HEK293 (cell line): Measurements from ENCODE around the gene TMEM259.

Source experiments
- CTCF ChIA-PET: fragments of 350-600 bp; formaldehyde crosslinking; extraction: SDS; loops from one replicate; lab custom pipeline; 2021; ENCODE audit warnings: antibody characterized with exemption; lab: Yijun Ruan, JAX
- POLR2A ChIA-PET: fragments of 300-600 bp; formaldehyde crosslinking; extraction: SDS; loops from one replicate; lab custom pipeline; 2020; ENCODE audit warnings: antibody characterized with exemption, inconsistent platforms; lab: Yijun Ruan, JAX
- H3K27ac ChIP-seq: fragments of 200-500 bp; sonication (Bioruptor generic); 2 replicates; pipeline ENCODE4 v1.5.1; 2014; ENCODE audit warnings: low read depth, low read length, control low read depth, inconsistent platforms; ENCODE audit errors: extremely low read depth
- H3K36me3 ChIP-seq, 2 experiments: fragments of 200-500 bp in 1 of 2; sonication (Bioruptor generic) in 1 of 2; 1 replicate in 1 of 2; 2 replicates in 1 of 2; pipeline ENCODE4 v1.5.1; 2014 to 2017; ENCODE audit warnings: inconsistent platforms in 2 of 2, low read length in 2 of 2; ENCODE audit not compliant: control insufficient read depth in 2 of 2, insufficient read depth in 1 of 2
- H3K4me1 ChIP-seq: fragments of 200-500 bp; sonication (Bioruptor generic); 2 replicates; pipeline ENCODE4 v1.5.1; 2014; ENCODE audit warnings: mild to moderate bottlenecking, low read length, inconsistent platforms; ENCODE audit not compliant: control insufficient read depth, insufficient read depth
- H3K4me3 ChIP-seq: 2 replicates; pipeline ENCODE4 v1.5.1; 2011; ENCODE audit warnings: low read depth, mild to moderate bottlenecking, control low read depth, low read length, moderate library complexity
- H3K9me3 ChIP-seq: fragments of 200-500 bp; sonication (Bioruptor generic); 2 replicates; pipeline ENCODE4 v1.5.1; 2014; ENCODE audit warnings: low read depth, low read length, inconsistent platforms; ENCODE audit not compliant: control insufficient read depth, insufficient read depth
- BCL11B ChIP-seq: fragments of 450-650 bp; formaldehyde crosslinking; IDR thresholded peaks from 2 replicates; pipeline ENCODE4 v1.5.1; 2016; ENCODE audit warnings: low read depth, missing biosample characterization, missing genetic modification characterization
- CTCF ChIP-seq: fragments of 450-650 bp; formaldehyde crosslinking; IDR thresholded peaks from 2 replicates; pipeline ENCODE4 v1.5.1; 2016; ENCODE audit warnings: missing biosample characterization, missing genetic modification characterization
- GLIS1 ChIP-seq: fragments of 450-650 bp; formaldehyde crosslinking; IDR thresholded peaks from 2 replicates; pipeline ENCODE4 v1.5.1; 2016; ENCODE audit warnings: missing biosample characterization, missing genetic modification characterization
- IKZF3 ChIP-seq: fragments of 450-650 bp; IDR thresholded peaks from 2 replicates; pipeline ENCODE4 v1.5.0; 2018; ENCODE audit warnings: missing biosample characterization, mild to moderate bottlenecking, missing genetic modification characterization, moderate library complexity
- KLF10 ChIP-seq: fragments of 450-650 bp; IDR thresholded peaks from 2 replicates; pipeline ENCODE4 v1.5.1; 2018; ENCODE audit warnings: missing biosample characterization, mild to moderate bottlenecking, missing genetic modification characterization
- SCRT2 ChIP-seq: fragments of 450-650 bp; formaldehyde crosslinking; IDR thresholded peaks from 2 replicates; pipeline ENCODE4 v1.5.1; 2016; ENCODE audit warnings: missing biosample characterization, missing genetic modification characterization
- ZBTB17 ChIP-seq: fragments of 450-650 bp; formaldehyde crosslinking; IDR thresholded peaks from 2 replicates; pipeline ENCODE4 v1.5.1; 2016; ENCODE audit warnings: missing biosample characterization, missing genetic modification characterization
- ZBTB20 ChIP-seq: fragments of 450-650 bp; formaldehyde crosslinking; IDR thresholded peaks from 2 replicates; pipeline ENCODE4 v1.5.1; 2016; ENCODE audit warnings: missing biosample characterization, missing genetic modification characterization
- ZBTB26 ChIP-seq: fragments of 450-650 bp; formaldehyde crosslinking; optimal IDR thresholded peaks from 2 replicates; pipeline ENCODE3; 2016; ENCODE audit warnings: missing biosample characterization, mild to moderate bottlenecking, missing genetic modification characterization
- ZNF10 ChIP-seq: fragments of 450-650 bp; formaldehyde crosslinking; IDR thresholded peaks from 2 replicates; pipeline ENCODE4 v1.5.1; 2017; ENCODE audit warnings: missing biosample characterization, missing genetic modification characterization
- ZNF146 ChIP-seq: fragments of 450-650 bp; formaldehyde crosslinking; IDR thresholded peaks from 2 replicates; pipeline ENCODE4 v1.5.1; 2016; ENCODE audit warnings: missing biosample characterization, missing genetic modification characterization
- ZNF394 ChIP-seq: fragments of 450-650 bp; formaldehyde crosslinking; IDR thresholded peaks from 2 replicates; pipeline ENCODE4 v1.5.1; 2016; ENCODE audit warnings: missing biosample characterization, missing genetic modification characterization, mild to moderate bottlenecking, moderate library complexity, borderline replicate concordance
- ZNF510 ChIP-seq: fragments of 450-650 bp; formaldehyde crosslinking; IDR thresholded peaks from 2 replicates; pipeline ENCODE4 v1.5.1; 2018; ENCODE audit warnings: mild to moderate bottlenecking, missing genetic modification characterization, missing biosample characterization; ENCODE audit not compliant: insufficient replicate concordance
- ZNF560 ChIP-seq: fragments of 450-650 bp; formaldehyde crosslinking; IDR thresholded peaks from 2 replicates; pipeline ENCODE4 v1.5.1; 2017; ENCODE audit warnings: missing biosample characterization, missing genetic modification characterization, borderline replicate concordance
- ZNF707 ChIP-seq: fragments of 450-650 bp; formaldehyde crosslinking; IDR thresholded peaks from 2 replicates; pipeline ENCODE4 v1.5.1; 2016; ENCODE audit warnings: missing biosample characterization, missing genetic modification characterization
- ZNF747 ChIP-seq: fragments of 450-650 bp; formaldehyde crosslinking; IDR thresholded peaks from 2 replicates; pipeline ENCODE4 v1.5.1; 2016; ENCODE audit warnings: missing biosample characterization, missing genetic modification characterization
- ZNF768 ChIP-seq: fragments of 450-650 bp; formaldehyde crosslinking; IDR thresholded peaks from 2 replicates; pipeline ENCODE4 v1.5.1; 2018; ENCODE audit warnings: missing biosample characterization, mild to moderate bottlenecking, missing genetic modification characterization
- TF ChIP-seq, protein P1 (sequence below): fragments of 450-650 bp; formaldehyde crosslinking; IDR thresholded peaks from 2 replicates; pipeline ENCODE4 v1.5.1; 2016; ENCODE audit warnings: missing biosample characterization, missing genetic modification characterization
- TF ChIP-seq, protein P2 (sequence below): fragments of 450-650 bp; formaldehyde crosslinking; conservative IDR thresholded peaks from 2 replicates; pipeline ENCODE4 v1.5.1; 2016; ENCODE audit warnings: low read depth, missing biosample characterization, missing genetic modification characterization
- TF ChIP-seq, protein P3 (sequence below): fragments of 450-650 bp; formaldehyde crosslinking; IDR thresholded peaks from 2 replicates; pipeline ENCODE4 v1.5.1; 2016; ENCODE audit warnings: missing biosample characterization, missing genetic modification characterization
- TF ChIP-seq, protein P4 (sequence below): IDR thresholded peaks from 2 replicates; pipeline ENCODE4 v1.6.1; 2011; ENCODE audit warnings: mild to moderate bottlenecking, low read depth, low read length, borderline replicate concordance

The TMEM259 gene

DNA sequence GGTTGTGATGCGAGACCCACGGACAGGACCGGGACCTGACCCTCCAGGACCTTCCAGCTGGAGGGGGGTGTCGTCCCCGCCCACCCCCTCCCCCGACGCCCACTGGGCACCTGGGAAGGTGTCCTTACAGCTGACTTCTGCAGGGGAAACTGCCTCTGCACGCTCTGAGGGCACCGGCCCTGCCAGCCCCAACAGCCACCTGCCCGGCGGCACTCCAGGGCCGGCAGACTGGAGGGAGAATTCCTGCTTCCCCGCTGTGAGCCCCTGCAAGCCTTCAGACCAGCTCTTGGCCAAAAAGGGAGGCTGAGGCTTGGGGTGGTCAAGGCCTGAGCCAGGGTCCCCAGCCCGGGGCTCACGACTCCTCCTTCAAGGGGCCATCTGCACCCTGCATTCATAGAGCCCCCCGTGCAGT is 6.7 kb upstream of the TMEM259 start (continued):
- TF ChIP-seq, protein P1, sequence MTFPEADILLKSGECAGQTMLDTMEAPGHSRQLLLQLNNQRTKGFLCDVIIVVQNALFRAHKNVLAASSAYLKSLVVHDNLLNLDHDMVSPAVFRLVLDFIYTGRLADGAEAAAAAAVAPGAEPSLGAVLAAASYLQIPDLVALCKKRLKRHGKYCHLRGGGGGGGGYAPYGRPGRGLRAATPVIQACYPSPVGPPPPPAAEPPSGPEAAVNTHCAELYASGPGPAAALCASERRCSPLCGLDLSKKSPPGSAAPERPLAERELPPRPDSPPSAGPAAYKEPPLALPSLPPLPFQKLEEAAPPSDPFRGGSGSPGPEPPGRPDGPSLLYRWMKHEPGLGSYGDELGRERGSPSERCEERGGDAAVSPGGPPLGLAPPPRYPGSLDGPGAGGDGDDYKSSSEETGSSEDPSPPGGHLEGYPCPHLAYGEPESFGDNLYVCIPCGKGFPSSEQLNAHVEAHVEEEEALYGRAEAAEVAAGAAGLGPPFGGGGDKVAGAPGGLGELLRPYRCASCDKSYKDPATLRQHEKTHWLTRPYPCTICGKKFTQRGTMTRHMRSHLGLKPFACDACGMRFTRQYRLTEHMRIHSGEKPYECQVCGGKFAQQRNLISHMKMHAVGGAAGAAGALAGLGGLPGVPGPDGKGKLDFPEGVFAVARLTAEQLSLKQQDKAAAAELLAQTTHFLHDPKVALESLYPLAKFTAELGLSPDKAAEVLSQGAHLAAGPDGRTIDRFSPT = peak; percentile 81; the same call in 1 of the 2 replicates

- ChIA-PET CTCF (interaction anchor here (0.6 to 2.6 kb wide), 3 partner anchors 38 to 377 kb away, joined by 3 to 11 read pairs (median 3); no protein-coding TSS in a partner anchor), POLR2A (interaction anchor here (0.6 to 6.2 kb wide), 9 partner anchors 10 to 387 kb away, joined by 3 to 60 read pairs (median 8); partner anchors contain the start of genes ABCA7, CIRBP and GPX4)
- Histone ChIP-seq H3K27ac (peak overlapping the region; percentile 47; the same call in 1 of the 2 replicates), H3K4me3 (peak overlapping the region; percentile 55), H3K36me3 (no peaks in the 10 kb centered on the region), H3K9me3 (no peaks in the 10 kb centered on the region), H3K4me1 (peaks cover 5% of the 10 kb centered on the region; the same call in 1 of the 2 replicates)
- TF ChIP-seq GLIS1 (peak; percentile 39; the same call in 1 of the 2 replicates), ZNF768 (tag by site-specific recombination) (peak; percentile 97; the same call in 1 of the 2 replicates), ZNF510 (no peak), SCRT2 (tag by site-specific recombination) (no peak), ZBTB26 (tag by site-specific recombination) (no peak), ZNF560 (tag by site-specific recombination) (no peak), IKZF3 (tag by site-specific recombination) (no peak; the same call in 1 of the 2 replicates), ZNF10 (tag by site-specific recombination) (no peak), ZBTB20 (tag by site-specific recombination) (peak; percentile 1), ZNF707 (tag by site-specific recombination) (no peak), ZNF747 (tag by site-specific recombination) (no peak), CTCF (no peak), ZNF146 (tag by site-specific recombination) (no peak), ZBTB17 (tag by site-specific recombination) (no peak), ZNF394 (tag by site-specific recombination) (no peak), BCL11B (tag by site-specific recombination) (no peak), KLF10 (tag by site-specific recombination) (peak; percentile 50; the same call in 1 of the 2 replicates)
- TF ChIP-seq, protein P2, sequence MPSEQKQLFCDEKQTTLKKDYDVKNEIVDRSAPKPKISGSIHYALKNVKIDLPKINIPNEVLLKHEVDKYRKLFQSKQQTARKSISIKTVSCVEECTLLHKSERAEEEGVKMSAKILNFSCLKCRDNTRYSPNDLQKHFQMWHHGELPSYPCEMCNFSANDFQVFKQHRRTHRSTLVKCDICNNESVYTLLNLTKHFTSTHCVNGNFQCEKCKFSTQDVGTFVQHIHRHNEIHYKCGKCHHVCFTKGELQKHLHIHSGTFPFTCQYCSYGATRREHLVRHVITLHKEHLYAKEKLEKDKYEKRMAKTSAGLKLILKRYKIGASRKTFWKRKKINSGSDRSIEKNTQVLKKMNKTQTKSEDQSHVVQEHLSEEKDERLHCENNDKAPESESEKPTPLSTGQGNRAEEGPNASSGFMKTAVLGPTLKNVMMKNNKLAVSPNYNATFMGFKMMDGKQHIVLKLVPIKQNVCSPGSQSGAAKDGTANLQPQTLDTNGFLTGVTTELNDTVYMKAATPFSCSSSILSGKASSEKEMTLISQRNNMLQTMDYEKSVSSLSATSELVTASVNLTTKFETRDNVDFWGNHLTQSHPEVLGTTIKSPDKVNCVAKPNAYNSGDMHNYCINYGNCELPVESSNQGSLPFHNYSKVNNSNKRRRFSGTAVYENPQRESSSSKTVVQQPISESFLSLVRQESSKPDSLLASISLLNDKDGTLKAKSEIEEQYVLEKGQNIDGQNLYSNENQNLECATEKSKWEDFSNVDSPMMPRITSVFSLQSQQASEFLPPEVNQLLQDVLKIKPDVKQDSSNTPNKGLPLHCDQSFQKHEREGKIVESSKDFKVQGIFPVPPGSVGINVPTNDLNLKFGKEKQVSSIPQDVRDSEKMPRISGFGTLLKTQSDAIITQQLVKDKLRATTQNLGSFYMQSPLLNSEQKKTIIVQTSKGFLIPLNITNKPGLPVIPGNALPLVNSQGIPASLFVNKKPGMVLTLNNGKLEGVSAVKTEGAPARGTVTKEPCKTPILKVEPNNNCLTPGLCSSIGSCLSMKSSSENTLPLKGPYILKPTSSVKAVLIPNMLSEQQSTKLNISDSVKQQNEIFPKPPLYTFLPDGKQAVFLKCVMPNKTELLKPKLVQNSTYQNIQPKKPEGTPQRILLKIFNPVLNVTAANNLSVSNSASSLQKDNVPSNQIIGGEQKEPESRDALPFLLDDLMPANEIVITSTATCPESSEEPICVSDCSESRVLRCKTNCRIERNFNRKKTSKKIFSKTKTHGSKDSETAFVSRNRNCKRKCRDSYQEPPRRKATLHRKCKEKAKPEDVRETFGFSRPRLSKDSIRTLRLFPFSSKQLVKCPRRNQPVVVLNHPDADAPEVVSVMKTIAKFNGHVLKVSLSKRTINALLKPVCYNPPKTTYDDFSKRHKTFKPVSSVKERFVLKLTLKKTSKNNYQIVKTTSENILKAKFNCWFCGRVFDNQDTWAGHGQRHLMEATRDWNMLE (tag by site-specific recombination) = no peak
- TF ChIP-seq, protein P3, sequence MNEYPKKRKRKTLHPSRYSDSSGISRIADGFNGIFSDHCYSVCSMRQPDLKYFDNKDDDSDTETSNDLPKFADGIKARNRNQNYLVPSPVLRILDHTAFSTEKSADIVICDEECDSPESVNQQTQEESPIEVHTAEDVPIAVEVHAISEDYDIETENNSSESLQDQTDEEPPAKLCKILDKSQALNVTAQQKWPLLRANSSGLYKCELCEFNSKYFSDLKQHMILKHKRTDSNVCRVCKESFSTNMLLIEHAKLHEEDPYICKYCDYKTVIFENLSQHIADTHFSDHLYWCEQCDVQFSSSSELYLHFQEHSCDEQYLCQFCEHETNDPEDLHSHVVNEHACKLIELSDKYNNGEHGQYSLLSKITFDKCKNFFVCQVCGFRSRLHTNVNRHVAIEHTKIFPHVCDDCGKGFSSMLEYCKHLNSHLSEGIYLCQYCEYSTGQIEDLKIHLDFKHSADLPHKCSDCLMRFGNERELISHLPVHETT (tag by site-specific recombination) = peak; percentile 15; the same call in 1 of the 2 replicates
- TF ChIP-seq, protein P4, sequence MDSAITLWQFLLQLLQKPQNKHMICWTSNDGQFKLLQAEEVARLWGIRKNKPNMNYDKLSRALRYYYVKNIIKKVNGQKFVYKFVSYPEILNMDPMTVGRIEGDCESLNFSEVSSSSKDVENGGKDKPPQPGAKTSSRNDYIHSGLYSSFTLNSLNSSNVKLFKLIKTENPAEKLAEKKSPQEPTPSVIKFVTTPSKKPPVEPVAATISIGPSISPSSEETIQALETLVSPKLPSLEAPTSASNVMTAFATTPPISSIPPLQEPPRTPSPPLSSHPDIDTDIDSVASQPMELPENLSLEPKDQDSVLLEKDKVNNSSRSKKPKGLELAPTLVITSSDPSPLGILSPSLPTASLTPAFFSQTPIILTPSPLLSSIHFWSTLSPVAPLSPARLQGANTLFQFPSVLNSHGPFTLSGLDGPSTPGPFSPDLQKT = no peak
Measured at GRCh38 chr19:1026783-1027649, 6.1 kb upstream of the TMEM259 start.
